DND-41 (cell line): ENCODE results near the gene STPG4.

Source experiments
- EZH2 ChIP-seq: IDR thresholded peaks from 3 replicates; pipeline ENCODE4 v1.6.1; 2012; ENCODE audit warnings: borderline replicate concordance, low read depth, mild to moderate bottlenecking, moderate library complexity, low read length, inconsistent platforms; ENCODE audit not compliant: severe bottlenecking
- TF ChIP-seq, protein P1 (sequence below): IDR thresholded peaks from 2 replicates; pipeline ENCODE4 v1.5.1; 2012; ENCODE audit warnings: borderline replicate concordance, low read length, moderate library complexity, mild to moderate bottlenecking; ENCODE audit not compliant: poor library complexity, severe bottlenecking; ENCODE audit errors: extremely low read depth

DNA sequence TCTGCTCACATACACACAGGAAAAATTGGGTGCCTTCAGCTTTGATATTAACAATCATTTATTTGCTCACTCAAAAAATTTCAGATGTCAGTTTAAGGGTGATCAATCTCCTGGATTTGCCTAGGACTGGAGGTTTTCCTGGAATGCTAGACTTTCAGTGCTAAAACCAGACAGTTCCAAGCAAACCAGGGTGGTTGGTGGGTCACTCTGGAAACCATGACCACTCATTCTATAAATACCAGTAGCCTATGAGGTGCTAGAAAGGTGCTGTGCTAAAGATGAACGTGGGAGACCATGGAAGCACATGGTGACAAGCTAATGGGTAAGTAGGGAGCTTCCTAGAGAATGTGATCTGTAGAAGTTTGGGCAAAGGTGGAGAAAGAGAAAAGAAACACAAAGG lies 25.4 kb upstream of the STPG4 start:
- TF ChIP-seq, protein P1, sequence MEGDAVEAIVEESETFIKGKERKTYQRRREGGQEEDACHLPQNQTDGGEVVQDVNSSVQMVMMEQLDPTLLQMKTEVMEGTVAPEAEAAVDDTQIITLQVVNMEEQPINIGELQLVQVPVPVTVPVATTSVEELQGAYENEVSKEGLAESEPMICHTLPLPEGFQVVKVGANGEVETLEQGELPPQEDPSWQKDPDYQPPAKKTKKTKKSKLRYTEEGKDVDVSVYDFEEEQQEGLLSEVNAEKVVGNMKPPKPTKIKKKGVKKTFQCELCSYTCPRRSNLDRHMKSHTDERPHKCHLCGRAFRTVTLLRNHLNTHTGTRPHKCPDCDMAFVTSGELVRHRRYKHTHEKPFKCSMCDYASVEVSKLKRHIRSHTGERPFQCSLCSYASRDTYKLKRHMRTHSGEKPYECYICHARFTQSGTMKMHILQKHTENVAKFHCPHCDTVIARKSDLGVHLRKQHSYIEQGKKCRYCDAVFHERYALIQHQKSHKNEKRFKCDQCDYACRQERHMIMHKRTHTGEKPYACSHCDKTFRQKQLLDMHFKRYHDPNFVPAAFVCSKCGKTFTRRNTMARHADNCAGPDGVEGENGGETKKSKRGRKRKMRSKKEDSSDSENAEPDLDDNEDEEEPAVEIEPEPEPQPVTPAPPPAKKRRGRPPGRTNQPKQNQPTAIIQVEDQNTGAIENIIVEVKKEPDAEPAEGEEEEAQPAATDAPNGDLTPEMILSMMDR: no peak
- TF ChIP-seq EZH2: no peak
